Ramos (cell line): ENCODE results near the gene BATF.

Source experiments
- in situ Hi-C: fragments of 300-500 bp; cut with MboI; formaldehyde crosslinking; loops from one replicate; pipeline ENCODE4 v1.14.3; 2022; ENCODE audit warnings: low sequenced_read_pairs; ENCODE audit not compliant: unreplicated experiment

BATF gene

GRCh38 chr14:75558440-75558839 is 36.2 kb downstream of the BATF start:
- in situ Hi-C loops = no loop called here

GRCh38 chr14:75559045-75559444 is 36.8 kb downstream of the BATF start:
- in situ Hi-C loops = no loop called here

DNA sequence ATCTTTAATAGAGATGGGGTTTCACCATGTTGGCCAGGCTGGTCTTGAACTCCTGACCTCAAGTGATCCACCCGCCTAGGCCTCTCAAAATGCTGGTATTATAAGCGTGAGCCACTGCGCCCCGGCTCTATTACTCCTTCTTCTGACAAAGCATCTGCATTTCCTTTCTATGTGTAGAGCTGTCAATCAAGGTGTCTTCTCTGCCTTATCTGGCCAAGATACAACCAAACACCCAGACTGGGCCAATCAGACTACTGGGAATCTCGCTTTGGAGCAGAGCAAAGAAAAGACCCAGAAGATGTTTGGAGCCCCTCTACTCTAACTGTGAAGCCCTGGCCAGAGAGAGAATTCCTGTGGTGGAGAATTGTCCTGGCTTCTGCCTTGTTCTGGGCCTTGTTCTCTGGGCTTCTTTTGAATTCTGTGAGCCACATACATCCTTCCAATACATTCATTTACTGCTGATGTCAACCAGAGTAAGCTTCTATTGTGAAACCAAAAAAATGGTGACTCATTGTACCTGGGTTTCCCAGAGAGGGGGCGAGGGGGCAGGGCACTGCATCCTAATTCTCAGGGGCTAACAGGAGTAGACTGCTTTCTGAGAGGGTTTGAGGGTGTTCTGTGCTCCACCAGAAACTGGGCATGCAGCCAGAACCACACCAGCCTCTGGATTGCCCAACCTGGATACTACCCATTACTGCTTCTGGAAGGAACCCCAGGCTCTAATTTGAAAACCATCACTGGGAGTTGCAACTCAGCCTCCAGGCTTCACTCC is 37.4 kb downstream of the BATF start:
- in situ Hi-C loops = no loop called here

- in situ Hi-C loops = no loop called here
Measured at GRCh38 chr14:75561013-75561432, 38.8 kb downstream of the BATF start.

GRCh38 chr14:75562089-75562488 is 39.8 kb downstream of the BATF start:
- in situ Hi-C loops = no loop called here

- in situ Hi-C loops = no loop called here
Measured at GRCh38 chr14:75562489-75562888, 40.2 kb downstream of the BATF start.

DNA sequence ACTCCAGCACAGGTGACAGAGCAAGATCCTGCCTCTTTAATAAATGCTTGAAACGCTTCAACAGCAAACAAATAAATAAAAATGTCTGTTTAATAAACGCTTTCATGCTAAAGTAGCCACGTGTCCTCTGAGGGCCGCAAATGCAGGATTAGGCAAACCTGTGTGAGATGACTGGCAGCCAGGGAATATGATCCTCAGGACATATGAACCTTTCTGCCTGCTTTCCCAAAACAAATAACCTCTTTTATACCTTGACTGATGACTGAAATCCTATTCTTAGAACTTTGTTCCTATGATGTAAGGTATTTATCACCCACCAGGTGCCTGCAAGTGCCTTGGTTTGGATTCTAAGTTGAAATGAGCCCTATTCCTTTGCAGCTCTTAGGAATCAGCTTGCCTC is 41.7 kb downstream of the BATF start:
- in situ Hi-C loops = no loop called here

GRCh38 chr14:75565056-75565455 is 42.8 kb downstream of the BATF start:
- in situ Hi-C loops = no loop called here

GRCh38 chr14:75566321-75566720 is 44.1 kb downstream of the BATF start:
- in situ Hi-C loops = no loop called here

DNA sequence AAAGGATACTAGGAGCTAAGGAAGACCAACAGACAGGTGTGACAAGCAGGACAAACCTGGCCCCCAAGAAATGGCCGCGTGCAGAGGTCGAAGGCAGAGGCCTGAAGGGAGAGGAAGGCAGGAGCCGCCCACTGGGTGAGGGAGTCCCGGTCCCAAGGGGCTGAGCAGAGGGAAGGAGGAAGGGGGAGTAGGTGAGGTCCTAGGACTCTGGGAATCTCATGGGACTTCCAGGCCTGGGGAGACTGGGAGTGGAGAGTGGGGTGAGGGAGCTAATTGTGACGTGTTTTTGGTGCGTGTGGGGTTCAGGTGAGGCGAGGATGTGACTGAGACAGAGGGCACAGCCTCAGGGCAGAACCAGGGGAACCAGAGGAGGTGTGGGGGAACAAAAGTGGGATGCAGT is 44.5 kb downstream of the BATF start:
- in situ Hi-C loops = no loop called here

DNA sequence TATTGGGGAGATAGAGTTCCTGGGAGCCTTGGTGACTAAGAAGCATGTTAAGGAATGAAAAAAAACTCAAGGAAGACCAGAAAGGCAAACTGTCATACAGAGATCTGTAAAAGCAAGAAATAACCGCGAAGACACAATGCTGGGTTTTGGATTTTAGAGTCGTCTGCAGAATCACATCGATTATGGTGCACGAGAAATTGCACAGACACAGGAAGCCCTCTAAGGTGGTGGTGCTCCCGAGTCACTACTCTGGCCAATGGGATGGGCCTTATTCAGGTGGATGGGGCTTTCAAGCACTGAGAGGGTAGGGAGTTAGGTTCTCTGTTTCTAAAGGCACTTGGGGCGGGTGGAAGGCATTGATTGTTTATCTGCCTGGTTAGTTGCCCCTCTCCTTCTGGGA is 45.9 kb downstream of the BATF start:
- in situ Hi-C loops = no loop called here

GRCh38 chr14:75568791-75569190 is 46.5 kb downstream of the BATF start:
- in situ Hi-C loops = no loop called here

DNA sequence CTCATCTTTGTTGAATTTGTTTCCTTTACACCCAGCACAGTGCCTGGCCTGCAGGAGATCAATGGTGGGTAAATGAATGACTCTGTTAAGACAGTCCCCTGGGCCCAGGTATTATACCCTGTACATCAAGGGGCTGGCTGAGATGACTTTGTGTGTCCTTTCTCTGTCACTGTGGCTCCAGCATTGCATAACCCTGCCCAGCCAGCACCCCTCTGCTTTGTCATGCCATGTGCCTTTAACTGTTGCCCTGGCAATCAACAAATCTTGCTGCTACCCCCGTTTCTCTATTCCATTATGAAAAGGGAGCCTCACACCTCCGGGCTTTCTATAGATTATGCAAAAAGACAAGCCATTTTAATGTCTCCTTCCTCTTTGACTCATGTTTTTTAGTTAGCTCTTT is 48.5 kb downstream of the BATF start:
- in situ Hi-C loops = no loop called here

DNA sequence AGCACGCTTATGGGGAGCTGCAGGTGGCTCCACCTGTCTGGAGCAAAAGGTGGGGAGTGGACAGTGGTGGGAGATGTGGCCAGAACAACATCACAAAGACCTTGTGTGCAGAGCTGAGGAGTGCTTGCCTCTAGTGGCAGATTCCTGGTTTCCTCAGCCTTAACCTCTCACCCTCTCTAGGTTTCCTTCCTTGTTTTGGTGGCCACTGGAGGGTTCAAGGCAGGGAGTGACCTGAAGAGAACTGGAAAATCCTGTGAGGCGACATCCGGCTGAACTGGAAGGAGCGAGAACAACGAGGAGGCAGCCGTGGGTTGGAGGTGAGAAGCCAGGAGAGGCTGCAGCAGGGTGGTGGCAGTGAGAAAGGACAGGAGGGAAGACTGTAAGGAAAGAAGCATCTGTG is 49.8 kb downstream of the BATF start:
- in situ Hi-C loops = no loop called here

- in situ Hi-C loops = no loop called here
Measured at GRCh38 chr14:75577090-75577489, 54.8 kb downstream of the BATF start.

DNA sequence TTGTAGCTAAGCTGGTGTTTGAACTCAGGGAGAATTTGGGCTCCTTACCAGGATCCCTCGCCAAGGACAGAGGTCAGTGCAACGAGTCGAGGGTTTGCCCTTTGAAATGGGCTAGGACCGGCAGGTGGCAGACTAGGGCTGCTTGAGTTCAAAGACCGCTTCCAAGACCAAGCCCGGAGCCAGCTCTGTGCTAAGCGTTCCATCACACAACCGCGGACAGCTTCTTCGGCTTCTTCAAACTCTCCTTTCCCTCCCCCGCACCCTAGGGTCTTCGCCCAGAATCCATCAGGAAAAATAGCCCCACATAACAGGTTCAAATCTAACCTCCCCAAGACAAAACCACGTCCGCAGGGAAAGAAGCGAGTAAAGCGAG is 55.4 kb downstream of the BATF start:
- in situ Hi-C loops = no loop called here

DNA sequence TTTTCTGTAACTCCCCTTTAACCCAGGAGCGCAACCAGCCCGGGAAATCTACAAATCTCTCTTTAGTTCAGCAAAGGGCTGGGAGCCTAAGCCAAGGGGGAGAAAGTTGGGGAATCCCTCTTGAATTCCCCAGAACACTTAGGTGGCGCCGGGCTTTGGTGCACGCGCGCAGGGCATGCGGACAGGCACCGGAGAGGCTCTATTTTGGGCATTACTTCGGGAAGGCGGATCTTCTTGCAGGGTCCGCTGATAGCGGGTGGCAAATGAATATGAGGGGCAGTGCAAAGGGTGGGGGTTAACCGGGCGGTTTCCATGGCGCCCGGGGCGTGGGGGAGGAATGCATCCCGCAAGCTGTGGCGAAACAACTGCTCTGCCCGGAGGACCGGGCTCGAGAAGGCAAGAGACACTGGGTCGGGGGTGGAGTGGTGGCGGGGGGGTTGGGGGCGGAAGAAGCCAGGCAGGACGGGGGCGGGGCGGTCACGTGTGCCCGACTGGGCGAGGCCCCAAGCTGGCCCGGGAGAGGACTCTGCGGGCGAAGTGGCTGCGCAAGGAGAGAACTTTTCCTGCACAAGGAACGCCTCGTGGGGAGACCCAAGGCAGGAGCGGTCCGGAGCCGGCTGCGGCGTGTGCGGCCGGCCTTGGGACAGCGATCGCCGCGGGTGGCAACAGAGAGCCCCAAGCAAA is 56.0 kb downstream of the BATF start, which contains the start of gene FLVCR2:
Gene FLVCR2 (plus strand): TSS at position 519 of the 684 bp plus-strand sequence. CDS start 353 bp downstream, outside the sequence.
- in situ Hi-C loops = no loop called here

- in situ Hi-C loops = no loop called here
Measured at GRCh38 chr14:75578786-75579337, 56.6 kb downstream of the BATF start.

- in situ Hi-C loops = no loop called here
Measured at GRCh38 chr14:75579338-75579864, 57.1 kb downstream of the BATF start.

GRCh38 chr14:75579882-75580281 is 57.6 kb downstream of the BATF start:
- in situ Hi-C loops = no loop called here

- in situ Hi-C loops = no loop called here
Measured at GRCh38 chr14:75587388-75587787, 65.1 kb downstream of the BATF start.
